HUES6 (cell line): ENCODE results near the gene DENND1A.
"Not testable (repeated sequence)": the region's sequence is repeated elsewhere in the genome, so short reads cannot be mapped to it uniquely, and the experiment has no call there.

Experiments
- H3K27ac ChIP-seq: 2 replicates; pipeline ENCODE4 v1.7.0; 2013; ENCODE audit warnings: low read depth, mild to moderate bottlenecking, low read length, inconsistent platforms
- H3K27me3 ChIP-seq: 2 replicates; pipeline ENCODE4 v1.6.1; 2013; ENCODE audit warnings: low read length; ENCODE audit not compliant: control insufficient read depth, insufficient read depth
- H3K36me3 ChIP-seq: 2 replicates; pipeline ENCODE4 v1.6.1; 2013; ENCODE audit warnings: low read length; ENCODE audit not compliant: control insufficient read depth, insufficient read depth
- H3K4me1 ChIP-seq: 2 replicates; pipeline ENCODE4 v1.6.1; 2013; ENCODE audit warnings: low read length; ENCODE audit not compliant: control insufficient read depth, insufficient read depth
- H3K4me3 ChIP-seq: 2 replicates; pipeline ENCODE4 v1.5.1; 2013; ENCODE audit warnings: low read depth, low read length
- H3K9ac ChIP-seq: one replicate; pipeline ENCODE4 v1.6.1; 2013; ENCODE audit warnings: mild to moderate bottlenecking, low read length
- H3K9me3 ChIP-seq: 2 replicates; pipeline ENCODE4 v1.6.1; 2013; ENCODE audit warnings: low read depth, low read length; ENCODE audit not compliant: control insufficient read depth, insufficient read depth

DENND1A gene

DNA sequence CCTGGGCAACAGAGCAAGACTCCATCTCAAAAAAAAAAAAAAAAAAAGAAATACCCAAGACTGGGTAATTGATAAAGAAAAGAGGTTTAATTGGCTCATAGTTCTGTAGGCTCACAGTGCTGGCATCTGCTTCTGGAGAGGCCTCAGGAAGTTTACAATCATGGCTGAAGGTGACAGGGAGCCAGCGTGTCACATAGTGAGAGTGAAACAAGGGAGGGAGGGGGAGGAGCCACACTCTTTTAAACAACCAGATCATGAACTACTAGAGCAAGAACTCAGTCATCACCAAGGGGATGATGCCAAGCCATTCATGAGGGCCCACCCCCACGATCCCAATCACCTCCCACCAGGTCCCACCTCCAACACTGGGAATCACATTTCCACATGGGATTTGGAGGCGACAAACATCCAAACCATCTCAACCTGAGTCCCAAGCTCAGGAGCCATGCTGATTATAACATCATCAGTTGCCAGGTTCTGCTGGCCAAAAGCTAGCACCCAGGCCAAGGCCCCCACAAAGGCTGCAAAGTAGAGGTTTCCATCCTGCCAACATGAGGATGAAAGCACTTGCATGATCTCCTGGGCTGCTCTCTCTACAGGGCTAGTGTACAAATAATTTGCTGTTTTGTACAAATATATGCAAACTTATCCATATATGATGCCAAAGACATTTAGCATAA, 15.3 kb downstream of the DENND1A start:
- Histone ChIP-seq H3K27me3 (no peaks in the 10 kb centered on the region), H3K36me3 (no peaks in the 10 kb centered on the region), H3K9me3 (peaks cover 4% of the 10 kb centered on the region; the same call in 1 of the 2 replicates), H3K27ac (no peak overlapping the region), H3K4me1 (peaks cover 5% of the 10 kb centered on the region; the same call in 1 of the 2 replicates), H3K9ac (no peak overlapping the region), H3K4me3 (no peak overlapping the region)

DNA sequence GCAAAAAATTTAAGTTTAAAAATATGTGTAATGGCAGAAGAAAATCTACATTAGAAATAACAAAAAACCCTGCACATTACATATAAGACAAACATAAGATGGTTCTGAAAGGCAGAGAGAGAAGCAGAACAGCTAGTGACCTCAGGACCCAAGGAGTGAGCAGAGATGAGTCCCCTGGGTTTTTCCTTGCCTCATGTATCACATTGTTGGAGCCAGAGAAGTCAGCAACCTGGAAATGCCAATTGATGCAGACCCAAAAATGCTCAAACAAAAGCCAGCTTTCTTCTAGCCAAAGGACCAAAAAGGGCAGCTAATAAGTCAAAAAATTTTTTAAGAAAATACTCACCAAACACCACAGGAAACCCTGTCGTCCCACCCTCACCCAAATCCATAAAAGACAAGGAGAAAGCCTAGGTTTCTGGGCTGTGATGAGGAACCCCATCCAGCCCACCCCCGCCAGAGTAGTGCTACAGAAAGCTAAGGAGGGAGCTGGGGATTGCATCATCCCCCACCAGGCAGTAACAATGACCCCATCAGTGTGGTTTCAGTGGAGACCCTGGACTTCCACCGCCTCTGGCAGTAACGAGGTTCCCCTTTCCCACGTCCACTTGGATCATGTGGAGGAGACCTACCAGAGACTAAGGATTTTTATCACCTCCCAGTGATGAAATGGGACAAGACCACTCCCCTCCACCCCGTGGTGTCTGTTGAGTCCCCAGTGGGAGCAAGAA, 17.6 kb downstream of the DENND1A start:
- H3K4me1 ChIP-seq, result peaks cover 5% of the 10 kb centered on the region; the same call in 1 of the 2 replicates
- no peaks in the 10 kb centered on the region for H3K36me3 ChIP-seq
- no peaks in the 10 kb centered on the region for H3K27me3 ChIP-seq
- H3K9ac ChIP-seq, result no peak overlapping the region
- H3K4me3 ChIP-seq, result no peak overlapping the region
- no peak overlapping the region for H3K27ac ChIP-seq
- peaks cover 4% of the 10 kb centered on the region; the same call in 1 of the 2 replicates for H3K9me3 ChIP-seq

DNA sequence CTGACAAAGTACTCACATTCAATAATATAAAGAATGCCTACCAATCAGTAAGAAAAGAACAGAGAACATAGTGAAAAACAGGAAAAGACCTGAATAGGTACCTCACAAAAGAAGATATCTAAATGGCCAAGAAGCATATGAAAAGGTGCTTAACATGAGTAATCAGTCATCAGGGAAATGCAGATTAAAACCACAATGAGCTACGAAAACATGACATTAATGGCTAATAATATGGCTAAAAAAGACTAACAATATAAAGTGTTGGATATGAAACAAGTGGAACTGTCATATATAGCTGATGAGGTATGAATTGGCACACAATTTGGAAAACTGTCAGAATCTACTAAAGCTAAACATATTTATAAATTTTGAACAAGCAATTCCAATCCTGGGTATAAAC, 18.9 kb downstream of the DENND1A start:
- H3K27ac ChIP-seq, result no peak overlapping the region
- H3K27me3 ChIP-seq, result no peaks in the 10 kb centered on the region
- peaks cover 5% of the 10 kb centered on the region; the same call in 1 of the 2 replicates for H3K4me1 ChIP-seq
- H3K9ac ChIP-seq, result no peak overlapping the region
- no peak overlapping the region for H3K4me3 ChIP-seq
- no peaks in the 10 kb centered on the region for H3K36me3 ChIP-seq
- peaks cover 4% of the 10 kb centered on the region; the same call in 1 of the 2 replicates for H3K9me3 ChIP-seq

DNA sequence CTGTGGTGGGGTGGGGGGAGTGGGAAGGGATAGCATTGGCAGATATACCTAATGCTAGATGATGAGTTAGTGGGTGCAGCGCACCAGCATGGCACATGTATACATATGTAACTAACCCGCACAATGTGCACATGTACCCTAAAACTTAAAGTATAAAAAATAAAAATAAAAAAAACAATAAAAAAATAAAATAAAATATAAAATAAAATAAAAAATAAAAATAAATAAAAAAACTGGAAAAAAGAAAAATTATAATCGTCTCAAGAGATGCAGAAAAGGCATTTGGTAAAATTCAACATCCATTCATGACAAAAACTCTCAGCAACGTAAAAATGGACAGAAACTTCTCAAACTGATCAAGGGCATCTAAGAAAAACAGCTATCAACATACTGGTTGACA, 20.7 kb downstream of the DENND1A start:
- not testable (repeated sequence) for H3K4me1 ChIP-seq, H3K27me3 ChIP-seq, H3K9ac ChIP-seq, H3K4me3 ChIP-seq, H3K36me3 ChIP-seq, H3K9me3 ChIP-seq, H3K27ac ChIP-seq

DNA sequence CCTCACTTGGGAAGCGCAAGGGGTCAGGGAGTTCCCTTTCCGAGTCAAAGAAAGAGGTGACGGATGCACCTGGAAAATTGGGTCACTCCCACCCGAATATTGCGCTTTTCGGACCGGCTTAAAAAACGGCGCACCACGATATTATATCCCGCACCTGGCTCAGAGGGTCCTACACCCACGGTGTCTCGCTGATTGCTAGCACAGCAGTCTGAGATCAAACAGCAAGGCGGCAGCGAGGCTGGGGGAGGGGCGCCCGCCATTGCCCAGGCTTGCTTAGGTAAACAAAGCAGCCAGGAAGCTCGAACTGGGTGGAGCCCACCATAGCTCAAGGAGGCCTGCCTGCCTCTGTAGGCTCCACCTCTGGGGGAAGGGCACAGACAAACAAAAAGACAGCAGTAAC, 26.4 kb downstream of the DENND1A start:
- not testable (repeated sequence) for H3K9ac ChIP-seq, H3K4me1 ChIP-seq, H3K36me3 ChIP-seq, H3K27ac ChIP-seq, H3K4me3 ChIP-seq, H3K27me3 ChIP-seq
- peaks cover 14% of the 10 kb centered on the region for H3K9me3 ChIP-seq

GRCh38 chr9:123894822-123895221, 35.1 kb downstream of the DENND1A start:
- H3K36me3 ChIP-seq, result no peaks in the 10 kb centered on the region
- H3K9ac ChIP-seq, result no peak overlapping the region
- no peaks in the 10 kb centered on the region for H3K27me3 ChIP-seq
- peaks cover 33% of the 10 kb centered on the region for H3K4me1 ChIP-seq
- H3K4me3 ChIP-seq, result no peak overlapping the region
- H3K27ac ChIP-seq, result no peak overlapping the region
- H3K9me3 ChIP-seq, result no peaks in the 10 kb centered on the region

DNA sequence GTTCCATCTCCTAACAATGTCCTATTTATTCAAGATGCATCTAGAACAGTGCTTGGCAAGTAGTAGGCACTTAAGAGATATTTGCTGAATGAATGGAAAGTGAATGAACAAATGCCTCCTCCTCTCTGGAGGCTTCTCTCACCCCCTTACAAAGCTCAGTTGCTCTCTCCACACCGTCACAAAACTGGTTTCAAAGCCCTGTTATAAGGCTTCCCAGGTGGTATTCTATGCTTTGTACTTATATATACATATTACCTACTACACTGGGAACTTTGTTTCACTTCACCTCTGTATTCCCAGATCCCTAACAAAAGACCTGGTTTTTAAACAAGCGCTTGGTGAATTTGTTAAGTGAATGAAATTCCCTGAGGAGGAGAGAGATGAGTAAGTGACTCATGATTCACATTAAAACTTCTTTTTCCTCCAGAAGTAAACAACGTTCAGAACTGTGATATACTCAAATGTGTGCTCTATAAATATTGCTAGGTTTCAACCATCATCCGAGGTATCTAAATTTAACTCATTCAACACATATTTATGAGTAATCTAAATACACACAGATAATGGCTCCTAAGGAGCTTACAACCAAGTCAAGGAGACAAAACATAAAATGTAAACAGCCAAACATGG, 36.0 kb downstream of the DENND1A start:
- Histone ChIP-seq H3K9me3 (no peaks in the 10 kb centered on the region), H3K27ac (no peak overlapping the region), H3K27me3 (no peaks in the 10 kb centered on the region), H3K4me1 (peaks cover 33% of the 10 kb centered on the region), H3K36me3 (no peaks in the 10 kb centered on the region), H3K9ac (no peak overlapping the region), H3K4me3 (0 out of 2 replicates have a peak overlapping the region, but pooled peaks have one; percentile 8)

DNA sequence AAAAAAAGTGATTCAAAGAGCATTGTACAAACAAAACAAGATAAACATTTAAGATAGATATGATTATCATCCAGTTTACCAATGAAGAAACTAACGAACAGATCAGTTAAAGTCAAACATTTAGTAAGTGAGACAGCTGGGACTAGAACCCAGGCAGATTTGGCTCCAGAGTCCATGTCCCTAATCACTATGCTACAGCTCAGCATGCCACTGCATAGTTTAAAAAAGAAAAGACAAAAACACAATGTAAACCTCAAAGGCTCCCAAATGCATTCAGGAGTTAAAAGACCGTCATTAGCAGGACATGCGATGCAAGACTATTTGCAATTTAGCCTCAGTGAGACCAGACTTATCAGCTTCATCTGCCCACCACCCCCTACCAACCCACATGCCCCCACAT, 36.8 kb downstream of the DENND1A start:
- H3K9ac ChIP-seq, result no peak overlapping the region
- peaks cover 6% of the 10 kb centered on the region; the same call in 1 of the 2 replicates for H3K9me3 ChIP-seq
- 0 out of 2 replicates have a peak overlapping the region, but pooled peaks have one; percentile 8 for H3K4me3 ChIP-seq
- no peak overlapping the region for H3K27ac ChIP-seq
- peaks cover 33% of the 10 kb centered on the region for H3K4me1 ChIP-seq
- no peaks in the 10 kb centered on the region for H3K27me3 ChIP-seq
- H3K36me3 ChIP-seq, result no peaks in the 10 kb centered on the region

DNA sequence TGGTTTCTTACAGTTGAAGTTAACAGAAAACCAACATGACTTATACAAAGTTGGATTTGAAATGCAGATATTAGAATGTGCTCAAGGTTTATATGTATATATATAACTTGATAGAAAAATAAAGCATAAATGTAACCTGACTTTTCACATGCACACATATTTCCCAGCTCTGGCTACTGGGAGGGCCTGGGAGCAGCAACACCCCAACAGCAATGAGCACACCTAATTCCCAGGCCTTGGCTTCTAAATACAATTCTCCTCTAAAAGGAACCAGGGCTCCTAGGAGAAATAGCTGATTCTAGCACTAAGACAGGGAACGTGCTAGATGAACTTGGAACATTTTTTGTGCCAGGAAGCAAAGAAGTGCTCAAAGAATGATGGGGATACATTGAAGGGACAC, 42.1 kb downstream of the DENND1A start:
- Histone ChIP-seq H3K9ac (no peak overlapping the region), H3K4me1 (peaks cover 8% of the 10 kb centered on the region; the same call in 1 of the 2 replicates), H3K27me3 (no peaks in the 10 kb centered on the region), H3K9me3 (peaks cover 15% of the 10 kb centered on the region), H3K4me3 (no peak overlapping the region), H3K36me3 (no peaks in the 10 kb centered on the region; the same call in 1 of the 2 replicates), H3K27ac (no peak overlapping the region)

DNA sequence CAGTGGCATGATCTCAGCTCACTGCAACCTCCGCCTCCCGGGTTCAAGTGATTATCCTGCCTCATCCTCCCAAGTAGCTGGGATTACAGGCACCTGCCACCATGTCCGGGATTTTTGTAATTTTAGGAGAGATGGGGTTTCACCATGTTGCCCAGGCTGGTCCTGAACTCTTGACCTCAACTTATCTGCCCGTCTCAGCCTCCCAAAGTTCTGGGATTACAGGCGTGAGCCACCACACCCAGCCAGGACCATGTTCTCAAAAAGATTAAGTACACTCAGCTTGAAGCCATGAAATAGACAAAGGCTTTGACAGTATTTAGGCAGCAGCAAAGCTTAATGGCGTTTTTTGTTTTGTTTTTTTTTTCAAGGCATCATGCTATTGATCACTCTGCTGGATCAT, 44.1 kb downstream of the DENND1A start:
- not testable (repeated sequence) for H3K4me3 ChIP-seq, H3K9ac ChIP-seq, H3K36me3 ChIP-seq, H3K27me3 ChIP-seq, H3K27ac ChIP-seq, H3K4me1 ChIP-seq
- H3K9me3 ChIP-seq, result peaks cover 15% of the 10 kb centered on the region

- H3K27ac ChIP-seq, result no peak overlapping the region
- H3K9me3 ChIP-seq, result peaks cover 14% of the 10 kb centered on the region
- no peaks in the 10 kb centered on the region for H3K27me3 ChIP-seq
Observed at GRCh38 chr9:123883634-123884033, 46.3 kb downstream of the DENND1A start.

More at GRCh38 chr9:123883634-123884033, 46.3 kb downstream of the DENND1A start:
- Histone ChIP-seq H3K4me1 (peaks cover 4% of the 10 kb centered on the region; the same call in 1 of the 2 replicates), H3K9ac (no peak overlapping the region), H3K4me3 (no peak overlapping the region), H3K36me3 (no peaks in the 10 kb centered on the region; the same call in 1 of the 2 replicates)
